Tibial nerve (tissue), 3 donors: ENCODE data around the gene TTC33.

Source experiments
- CTCF ChIP-seq, 5 experiments: fragments of 200-600 bp in 3 of 5; fragments of 450-650 bp in 2 of 5; sonication (generic) in 3 of 5; IDR thresholded peaks; one replicate each; pipeline ENCODE4 v1.5.1; 2016 to 2019; ENCODE audit warnings: antibody characterized with exemption in 5 of 5, mild to moderate bottlenecking in 3 of 5, moderate library complexity in 2 of 5
- POLR2A ChIP-seq, 2 donors: fragments of 450-650 bp; IDR thresholded peaks; one replicate each; pipeline ENCODE4 v1.6.1; 2017; ENCODE audit warnings: antibody characterized with exemption in 2 of 2, mild to moderate bottlenecking in 2 of 2, moderate library complexity in 2 of 2

GRCh38 chr5:40479939-40480338 is 275.8 kb downstream of the TTC33 start:
- no peak for TF ChIP-seq CTCF (IDR thresholded peaks at IDR 0.05)
- TF ChIP-seq POLR2A (IDR thresholded peaks at IDR 0.05), result no peak
